Spinal cord (tissue), 10 donors: ENCODE results near the gene DEPP1. TPM values are rescaled to one million over a fixed set of nuclear protein-coding genes. Genes with fewer than 3 reads are reported as not detected.

Experiments
- DNase-seq, 6 donors: peaks; one replicate each; pipeline versions ENCODE4 v3.0.0 to v3.0.0-alpha.2; 2013 to 2015; ENCODE audit warnings: low spot score in 6 of 6, low read depth in 4 of 6
- H3K27ac ChIP-seq: one replicate; pipeline ENCODE4 v1.5.1; 2013; ENCODE audit warnings: low read depth, low read length, control low read depth
- H3K27me3 ChIP-seq: one replicate; pipeline ENCODE4 v1.6.1; 2013; ENCODE audit warnings: low read length; ENCODE audit not compliant: control insufficient read depth, insufficient read depth
- H3K36me3 ChIP-seq: one replicate; pipeline ENCODE4 v1.6.1; 2013; ENCODE audit warnings: low read length; ENCODE audit not compliant: control insufficient read depth, insufficient read depth
- H3K4me1 ChIP-seq: one replicate; pipeline ENCODE4 v1.6.1; 2013; ENCODE audit warnings: low read length; ENCODE audit not compliant: control insufficient read depth, insufficient read depth
- H3K4me3 ChIP-seq: one replicate; pipeline ENCODE4 v1.5.1; 2013; ENCODE audit warnings: low read depth, low read length, control low read depth
- H3K9me3 ChIP-seq: one replicate; pipeline ENCODE4 v1.6.1; 2013; ENCODE audit warnings: low read length; ENCODE audit not compliant: control insufficient read depth, insufficient read depth
- WGBS: methylation state at CpG from one replicate; pipeline ENCODE4 v1.1.5; 2013; ENCODE audit warnings: missing lambda C conversion rate; ENCODE audit not compliant: insufficient coverage; 5-methylcytosine and 5-hydroxymethylcytosine counted together
- polyA plus RNA-seq, 2 donors: library from polyadenylated mRNA; unstranded; fragments of 120-200 nt; gene quantifications; one replicate each; pipeline ENCODE4 v1.2.1, GENCODE V29; 2013; ENCODE audit not compliant: insufficient read length in 2 of 2
- total RNA-seq, 2 donors: library from RNA; depleted of rRNA in 1 of 2; stranded (reverse); fragments of 120-200 nt in 1 of 2; fragments of >200 nt in 1 of 2; gene quantifications; one replicate each; pipeline versions ENCODE4 v1.2.3 to v1.2.4, GENCODE V29; 2013 to 2014
- donor health status: healthy.

Gene DEPP1
- total and polyA plus RNA-seq, 4 donors = 8.1 to 25.2 (median 13.9) TPM

- Histone ChIP-seq H3K27ac (no peak overlapping the region), H3K4me1 (peaks cover 60% of the 10 kb centered on the region), H3K9me3 (no peaks in the 10 kb centered on the region), H3K4me3 (no peak overlapping the region), H3K27me3 (no peaks in the 10 kb centered on the region), H3K36me3 (peaks cover 50% of the 10 kb centered on the region)
- 86% methylated on average over 10 of the region's 11 CpGs for WGBS
- no peak for DNase-seq
Measured at GRCh38 chr10:44968500-44969400, 9.9 kb downstream of the DEPP1 start.

- H3K27ac ChIP-seq = peak overlapping the region; percentile 17
Measured at GRCh38 chr10:44968091-44968490, 10.5 kb downstream of the DEPP1 start.

GRCh38 chr10:44967616-44968015, 11.0 kb downstream of the DEPP1 start:
- Histone ChIP-seq H3K4me1 (peaks cover 64% of the 10 kb centered on the region), H3K27me3 (no peaks in the 10 kb centered on the region), H3K4me3 (no peak overlapping the region), H3K27ac (peak overlapping the region; percentile 17), H3K36me3 (peaks cover 45% of the 10 kb centered on the region), H3K9me3 (no peaks in the 10 kb centered on the region)
- 73% methylated on average over 1 of the region's 4 CpGs for WGBS
- no peak for DNase-seq

More at GRCh38 chr10:44968091-44968490, 10.5 kb downstream of the DEPP1 start:
- Histone ChIP-seq H3K4me1 (peaks cover 63% of the 10 kb centered on the region), H3K27me3 (no peaks in the 10 kb centered on the region), H3K36me3 (peaks cover 46% of the 10 kb centered on the region), H3K4me3 (no peak overlapping the region), H3K9me3 (no peaks in the 10 kb centered on the region)
- DNase-seq = no peak
- 49% methylated on average over 3 of the region's 3 CpGs for WGBS

GRCh38 chr10:44966816-44967509, 11.6 kb downstream of the DEPP1 start:
- H3K27me3 ChIP-seq = no peaks in the 10 kb centered on the region
- no peak for DNase-seq
- H3K4me1 ChIP-seq = peaks cover 70% of the 10 kb centered on the region
- peaks cover 42% of the 10 kb centered on the region for H3K36me3 ChIP-seq
- no peak overlapping the region for H3K4me3 ChIP-seq
- H3K27ac ChIP-seq = peak overlapping the region; percentile 17
- no peaks in the 10 kb centered on the region for H3K9me3 ChIP-seq
- 77% methylated on average over 8 of the region's 8 CpGs for WGBS

GRCh38 chr10:44966129-44966815, 12.3 kb downstream of the DEPP1 start:
- H3K4me1 ChIP-seq = peaks cover 77% of the 10 kb centered on the region
- peaks cover 35% of the 10 kb centered on the region for H3K36me3 ChIP-seq
- no peaks in the 10 kb centered on the region for H3K27me3 ChIP-seq
- H3K4me3 ChIP-seq = no peak overlapping the region
- H3K27ac ChIP-seq = peak overlapping the region; percentile 94
- 83% methylated on average over 4 of the region's 8 CpGs for WGBS
- DNase-seq = no peak
- no peaks in the 10 kb centered on the region for H3K9me3 ChIP-seq

GRCh38 chr10:44965651-44966097, 12.9 kb downstream of the DEPP1 start:
- WGBS = 67% methylated on average over 2 of the region's 6 CpGs
- Histone ChIP-seq H3K27ac (peak overlapping the region; percentile 94), H3K4me3 (no peak overlapping the region), H3K36me3 (peaks cover 29% of the 10 kb centered on the region), H3K4me1 (peaks cover 83% of the 10 kb centered on the region), H3K9me3 (no peaks in the 10 kb centered on the region), H3K27me3 (no peaks in the 10 kb centered on the region)
- no peak for DNase-seq

GRCh38 chr10:44965104-44965503, 13.5 kb downstream of the DEPP1 start:
- H3K27me3 ChIP-seq = no peaks in the 10 kb centered on the region
- H3K4me1 ChIP-seq = peaks cover 89% of the 10 kb centered on the region
- H3K9me3 ChIP-seq = no peaks in the 10 kb centered on the region
- DNase-seq = no peak
- WGBS = no CpG with 5 or more reads among the region's 1 CpG
- H3K27ac ChIP-seq = peak overlapping the region; percentile 94
- peaks cover 24% of the 10 kb centered on the region for H3K36me3 ChIP-seq
- no peak overlapping the region for H3K4me3 ChIP-seq

GRCh38 chr10:44963772-44964633, 14.6 kb downstream of the DEPP1 start:
- peaks cover 89% of the 10 kb centered on the region for H3K4me1 ChIP-seq
- 12% methylated on average over 13 of the region's 15 CpGs for WGBS
- H3K4me3 ChIP-seq = peak overlapping the region; percentile 0

More at GRCh38 chr10:44963772-44964633, 14.6 kb downstream of the DEPP1 start:
- H3K27me3 ChIP-seq = no peaks in the 10 kb centered on the region
- no peaks in the 10 kb centered on the region for H3K9me3 ChIP-seq
- DNase-seq = peak in 5 of 6 donors; percentile 62 to 91 (median 83)
- peak overlapping the region; percentile 94 for H3K27ac ChIP-seq
- H3K36me3 ChIP-seq = peaks cover 15% of the 10 kb centered on the region
